Measurements from ENCODE around the gene MTMR10.

- TF ChIP-seq, protein P1, sequence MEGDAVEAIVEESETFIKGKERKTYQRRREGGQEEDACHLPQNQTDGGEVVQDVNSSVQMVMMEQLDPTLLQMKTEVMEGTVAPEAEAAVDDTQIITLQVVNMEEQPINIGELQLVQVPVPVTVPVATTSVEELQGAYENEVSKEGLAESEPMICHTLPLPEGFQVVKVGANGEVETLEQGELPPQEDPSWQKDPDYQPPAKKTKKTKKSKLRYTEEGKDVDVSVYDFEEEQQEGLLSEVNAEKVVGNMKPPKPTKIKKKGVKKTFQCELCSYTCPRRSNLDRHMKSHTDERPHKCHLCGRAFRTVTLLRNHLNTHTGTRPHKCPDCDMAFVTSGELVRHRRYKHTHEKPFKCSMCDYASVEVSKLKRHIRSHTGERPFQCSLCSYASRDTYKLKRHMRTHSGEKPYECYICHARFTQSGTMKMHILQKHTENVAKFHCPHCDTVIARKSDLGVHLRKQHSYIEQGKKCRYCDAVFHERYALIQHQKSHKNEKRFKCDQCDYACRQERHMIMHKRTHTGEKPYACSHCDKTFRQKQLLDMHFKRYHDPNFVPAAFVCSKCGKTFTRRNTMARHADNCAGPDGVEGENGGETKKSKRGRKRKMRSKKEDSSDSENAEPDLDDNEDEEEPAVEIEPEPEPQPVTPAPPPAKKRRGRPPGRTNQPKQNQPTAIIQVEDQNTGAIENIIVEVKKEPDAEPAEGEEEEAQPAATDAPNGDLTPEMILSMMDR (conservative IDR thresholded peaks at IDR 0.05; ENCODE audit: low read depth, low read length) = no peak
- TF ChIP-seq FOS (IDR thresholded peaks at IDR 0.05; ENCODE audit: low read depth, low read length) (no peak), MXI1 (IDR thresholded peaks at IDR 0.05; ENCODE audit: borderline replicate concordance, low read depth, low read length) (no peak; the same call in 1 of the 2 replicates), POLR2A (IDR thresholded peaks at IDR 0.05; ENCODE audit: low read depth, low read length) (no peak), RAD21 (IDR thresholded peaks at IDR 0.05; ENCODE audit: low read length) (no peak), RFX5 (IDR thresholded peaks at IDR 0.05; ENCODE audit: low read depth, low read length) (no peak), SMC3 (IDR thresholded peaks at IDR 0.05; ENCODE audit: low read depth, low read length) (no peak), RCOR1 (IDR thresholded peaks at IDR 0.05; ENCODE audit: insufficient replicate concordance, low read length) (no peak), CEBPB (IDR thresholded peaks at IDR 0.05; ENCODE audit: low read depth, low read length) (no peak), MAFK (IDR thresholded peaks at IDR 0.05; ENCODE audit: low read depth, low read length) (no peak)
These were observed 778 bp downstream of the MTMR10 start for GRCh38 chr15:30990446-30991254.
